Cardiac fibroblast (primary cell): ENCODE results near the gene ENDOV.

Experiments used
- DNase-seq, 2 donors: peaks; one replicate each; pipeline versions ENCODE4 v3.0.0 to v3.0.0-alpha.2; 2010; ENCODE audit warnings: low read depth in 2 of 2
- H3K4me3 ChIP-seq, 2 donors: replicated peaks in 1 of 2; 1 replicate in 1 of 2; 2 replicates in 1 of 2; pipeline ENCODE4 v1.5.1; 2011; ENCODE audit warnings: low read depth in 2 of 2, low read length in 2 of 2, mild to moderate bottlenecking in 2 of 2, moderate library complexity in 1 of 2
- CTCF ChIP-seq: IDR thresholded peaks from one replicate; pipeline ENCODE4 v1.5.1; 2011; ENCODE audit warnings: low read depth, mild to moderate bottlenecking, low read length, inconsistent platforms

ENDOV gene

GRCh38 chr17:80465327-80465974 lies 50.5 kb downstream of the ENDOV start:
- TF ChIP-seq CTCF, result no peak
- DNase-seq, result no peak
- H3K4me3 ChIP-seq, result no peak overlapping the region

- H3K4me3 ChIP-seq, result no peak overlapping the region
- TF ChIP-seq CTCF, result no peak
- no peak for DNase-seq
These were observed 51.3 kb downstream of the ENDOV start for GRCh38 chr17:80466188-80466705.

- no peak for DNase-seq
- no peak for TF ChIP-seq CTCF
- H3K4me3 ChIP-seq, result no peak overlapping the region
These were observed 53.3 kb downstream of the ENDOV start for GRCh38 chr17:80468242-80468641.

- no peak overlapping the region for H3K4me3 ChIP-seq
- no peak for TF ChIP-seq CTCF
- DNase-seq, result no peak
These were observed 54.0 kb downstream of the ENDOV start for GRCh38 chr17:80468781-80469493.

GRCh38 chr17:80469667-80470066 lies 54.7 kb downstream of the ENDOV start:
- DNase-seq, result no peak
- H3K4me3 ChIP-seq, result no peak overlapping the region
- TF ChIP-seq CTCF, result no peak

GRCh38 chr17:80470603-80471002 lies 55.6 kb downstream of the ENDOV start:
- TF ChIP-seq CTCF, result no peak
- no peak for DNase-seq
- no peak overlapping the region for H3K4me3 ChIP-seq
